HG03108 (cell line): ENCODE data around the gene ZFR2.

Source experiments
- ATAC-seq: cut with Tn5 transposase; IDR thresholded peaks from one replicate; pipeline ENCODE4 v1.9.1; 2021; ENCODE audit warnings: moderate library complexity; ENCODE audit not compliant: unreplicated experiment

ZFR2 gene

DNA sequence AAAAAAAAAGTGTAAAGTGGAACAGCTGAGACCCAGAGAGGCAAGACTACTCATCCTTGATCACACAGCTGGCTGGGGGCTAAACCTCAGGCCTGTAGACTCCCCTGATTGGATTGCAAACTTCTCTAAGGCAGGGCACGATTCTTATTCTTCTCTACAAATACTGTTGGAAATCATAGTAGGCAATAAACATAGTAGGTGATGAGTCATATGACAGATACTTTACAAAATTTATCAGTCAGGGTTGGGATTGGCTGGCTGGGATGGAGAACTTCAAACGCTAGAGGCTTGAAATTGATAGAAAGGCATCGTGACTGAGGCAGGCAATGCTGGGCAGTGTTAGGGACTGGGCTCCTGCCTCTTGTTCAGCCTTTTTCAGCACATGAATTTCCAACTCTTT lies 76.7 kb downstream of the ZFR2 start:
- ATAC-seq: no peak

GRCh38 chr19:3790941-3791340 lies 77.9 kb downstream of the ZFR2 start:
- ATAC-seq: no peak

- no peak for ATAC-seq
Observed at GRCh38 chr19:3790209-3790734, 78.6 kb downstream of the ZFR2 start.

DNA sequence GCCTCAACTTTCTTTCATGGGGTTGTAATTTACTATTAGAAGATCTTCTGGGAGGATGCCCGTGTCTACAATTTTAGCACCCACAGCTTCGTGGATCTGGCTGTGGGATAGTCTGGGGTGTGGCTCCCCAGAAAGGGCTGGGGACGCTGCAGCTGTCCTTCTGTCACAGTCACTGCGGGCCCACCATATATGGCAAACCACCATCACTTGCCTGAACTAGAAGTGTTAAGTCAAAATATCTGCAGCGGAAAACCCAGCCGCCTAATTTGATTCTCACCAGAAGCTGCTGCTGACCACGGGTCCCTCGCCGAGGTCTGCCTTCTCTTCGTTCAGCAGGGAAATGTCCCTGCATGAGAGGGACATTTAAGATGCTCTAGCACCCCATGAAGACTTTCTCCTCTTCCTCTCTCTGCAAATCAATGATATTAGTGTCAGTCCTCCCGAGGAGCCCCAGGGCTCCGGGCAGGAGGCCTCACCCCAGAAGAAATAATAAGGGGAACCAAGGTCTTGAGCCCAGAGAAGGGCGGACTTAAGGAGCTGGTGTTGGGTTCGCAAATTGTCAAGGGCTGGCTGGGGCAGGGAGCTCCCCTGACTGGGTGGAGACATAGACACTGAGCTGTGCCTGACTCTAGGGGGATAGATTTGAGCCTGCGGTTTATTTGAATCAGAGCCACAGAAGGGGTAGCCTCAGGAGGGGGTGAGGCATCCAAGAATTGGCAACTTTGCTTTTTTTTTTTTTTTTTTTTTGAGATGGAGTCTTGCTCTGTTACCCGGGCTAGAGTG lies 79.7 kb downstream of the ZFR2 start:
- ATAC-seq: no peak

DNA sequence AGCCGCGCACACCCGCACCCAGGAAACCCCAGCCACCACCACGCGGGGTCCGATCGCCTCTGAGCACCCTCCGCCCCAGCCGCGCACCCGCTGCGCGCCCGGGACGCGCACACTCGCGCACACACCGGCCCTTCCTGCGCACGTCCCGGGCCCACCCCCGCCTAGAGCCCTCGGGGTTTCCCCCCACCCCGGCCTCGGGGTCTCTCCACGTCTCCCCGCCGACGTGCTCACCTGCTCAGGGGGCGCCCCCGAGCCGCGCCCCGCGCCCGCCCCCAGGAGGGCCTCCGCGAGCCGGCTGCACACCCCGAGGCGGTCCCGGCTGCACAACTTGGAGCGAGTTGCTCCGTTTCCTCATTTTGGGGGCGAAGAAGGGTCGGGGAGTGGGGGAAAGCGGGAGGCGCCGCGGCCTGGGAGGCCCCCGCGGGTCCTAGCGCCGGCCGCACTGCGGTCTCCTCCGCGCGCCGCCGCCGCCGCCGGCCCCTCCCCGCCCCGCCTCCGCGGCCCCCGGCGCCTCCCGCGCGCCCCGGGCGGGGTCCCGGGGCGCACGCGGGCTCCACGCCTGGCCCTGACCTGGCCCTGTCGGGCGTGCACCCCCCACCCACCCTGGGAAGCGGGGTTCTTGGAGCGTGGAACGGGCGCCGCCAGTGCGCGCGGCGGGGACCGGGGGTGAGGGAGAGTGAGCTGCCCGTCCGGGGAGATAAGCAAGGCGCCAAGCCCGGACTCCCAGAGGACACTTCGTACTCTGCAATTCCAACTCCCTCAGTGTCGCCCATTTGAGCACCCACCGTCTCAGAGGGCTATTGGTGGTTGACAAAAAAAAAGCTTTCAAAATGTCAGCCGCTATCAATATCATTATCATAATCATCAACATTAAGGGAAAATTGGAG lies 82.7 kb downstream of the ZFR2 start, which contains the start of gene MATK:
Gene MATK (minus strand): TSS at position 444 of the 887 bp plus-strand sequence. CDS start 1,246 bp downstream, outside the sequence.
- no peak for ATAC-seq

GRCh38 chr19:3785451-3785937 lies 83.3 kb downstream of the ZFR2 start:
- no peak for ATAC-seq

- no peak for ATAC-seq
Observed at GRCh38 chr19:3784607-3785450, 84.0 kb downstream of the ZFR2 start.

DNA sequence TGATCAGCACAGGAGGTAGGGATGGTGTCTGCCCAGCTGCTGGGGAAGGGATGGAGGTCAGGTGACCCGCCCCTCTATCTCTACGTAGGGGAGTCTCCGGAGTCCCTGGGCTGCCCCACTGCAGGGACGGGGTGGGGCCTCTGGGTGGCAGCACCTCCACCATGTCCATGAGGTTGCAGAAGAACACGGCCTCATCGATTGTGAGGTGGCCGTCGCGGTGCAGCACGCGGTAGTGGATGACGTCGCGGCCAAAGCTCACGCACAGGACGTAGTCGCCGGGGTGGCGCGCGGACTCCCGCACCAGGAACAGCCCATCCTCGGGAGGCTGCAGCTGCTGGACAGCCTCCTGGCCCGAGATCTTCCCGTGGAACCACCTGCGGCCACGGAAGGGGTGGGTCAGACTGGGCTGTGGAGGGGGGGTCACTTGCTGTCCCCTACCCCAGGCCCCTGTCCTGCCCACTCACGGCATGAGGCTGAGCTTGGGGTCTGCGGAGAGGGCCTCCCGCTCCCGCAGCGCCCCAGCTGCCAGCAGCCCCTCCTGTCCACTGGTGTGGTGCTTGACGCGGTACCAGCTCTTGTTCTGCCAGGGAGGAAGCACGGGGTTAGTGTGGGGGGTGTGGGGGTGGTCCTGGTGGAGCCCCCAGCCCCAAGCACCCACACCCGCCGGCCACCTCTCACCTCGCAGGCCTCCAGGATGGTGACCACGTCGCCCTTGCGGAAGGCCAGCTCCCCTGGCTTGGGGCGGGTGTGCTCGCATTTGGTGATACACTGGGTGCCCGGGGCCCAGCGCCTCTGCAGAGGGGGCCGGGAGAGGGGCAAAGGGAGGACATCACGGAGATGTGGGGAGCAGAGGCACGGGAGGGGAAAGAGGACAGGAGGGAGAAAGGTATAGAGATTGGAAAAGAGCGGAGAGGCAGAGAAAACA lies 84.9 kb downstream of the ZFR2 start:
- no peak for ATAC-seq

GRCh38 chr19:3782903-3783302 lies 85.9 kb downstream of the ZFR2 start:
- ATAC-seq: no peak

- ATAC-seq: no peak
Observed at GRCh38 chr19:3782330-3782729, 86.5 kb downstream of the ZFR2 start.

DNA sequence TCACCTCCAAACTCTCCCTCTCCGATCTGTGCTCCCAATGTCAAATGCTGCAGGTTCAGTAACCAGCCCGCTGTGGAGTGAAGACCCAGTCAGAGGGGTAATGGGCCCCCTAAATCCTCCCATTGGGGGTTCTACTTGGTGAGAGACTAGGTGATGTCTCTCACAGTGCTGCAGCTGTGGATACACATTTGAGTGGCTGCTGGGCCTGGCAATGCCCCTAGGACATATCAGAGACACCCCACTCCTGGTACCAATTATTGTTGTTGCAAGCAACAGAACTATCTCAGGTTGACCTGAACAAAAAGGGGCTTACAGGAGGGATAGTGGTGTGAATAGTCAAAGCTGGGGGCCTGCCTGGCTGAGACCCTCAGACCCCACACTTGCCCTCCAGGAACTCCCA lies 87.2 kb downstream of the ZFR2 start:
- ATAC-seq: no peak

- no peak for ATAC-seq
Observed at GRCh38 chr19:3780786-3781304, 88.0 kb downstream of the ZFR2 start.

- ATAC-seq: no peak
Observed at GRCh38 chr19:3778899-3779723, 89.7 kb downstream of the ZFR2 start.

GRCh38 chr19:3778104-3778867 lies 90.6 kb downstream of the ZFR2 start:
- ATAC-seq: no peak

GRCh38 chr19:3776479-3777040 lies 92.3 kb downstream of the ZFR2 start:
- no peak for ATAC-seq

DNA sequence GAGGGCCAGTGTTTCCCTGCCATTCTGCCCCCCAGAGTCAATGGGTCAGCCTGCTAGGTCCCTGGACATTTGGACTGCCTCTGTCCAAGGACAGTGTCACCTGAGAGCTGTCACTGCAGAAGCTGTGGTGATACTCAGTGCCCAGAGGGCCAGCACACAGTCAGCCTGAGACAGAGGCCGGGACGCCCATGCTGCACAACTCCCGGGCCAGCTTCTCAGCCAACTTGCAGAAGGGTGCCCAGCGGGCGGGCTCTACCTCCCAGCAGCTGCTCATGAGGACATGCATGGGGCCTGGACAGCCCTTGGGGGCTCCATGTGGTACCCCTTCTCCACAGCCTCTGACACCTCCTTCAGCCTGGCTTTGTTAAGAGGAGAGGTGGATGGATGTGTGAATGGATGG lies 93.0 kb downstream of the ZFR2 start:
- no peak for ATAC-seq

DNA sequence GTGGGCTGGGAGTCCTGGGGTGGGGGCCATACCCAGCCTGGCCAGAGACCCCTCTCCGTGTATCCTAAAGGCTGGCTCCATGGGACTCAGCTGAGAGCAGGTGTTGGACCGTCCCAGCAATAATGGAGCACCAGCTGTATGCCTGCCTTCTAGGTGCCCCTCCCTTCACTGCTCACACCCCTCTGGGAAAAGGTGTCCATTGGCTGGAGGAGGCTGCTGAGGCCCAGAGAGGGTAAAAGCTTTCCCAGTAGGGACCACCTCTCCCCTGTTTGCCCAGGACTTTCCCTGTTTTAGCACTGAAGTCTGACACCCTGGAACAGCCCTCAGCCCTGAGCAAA lies 93.5 kb downstream of the ZFR2 start:
- no peak for ATAC-seq
